Cerebellar nuclear complex (tissue), 1 donor: ENCODE results near the gene DRG2.

ENCODE experiments used
- DNase-seq, 2 experiments: peaks; one replicate each; lab custom pipeline; 2025; lab: John Stamatoyannopoulos, UW

DRG2 gene, protein sequence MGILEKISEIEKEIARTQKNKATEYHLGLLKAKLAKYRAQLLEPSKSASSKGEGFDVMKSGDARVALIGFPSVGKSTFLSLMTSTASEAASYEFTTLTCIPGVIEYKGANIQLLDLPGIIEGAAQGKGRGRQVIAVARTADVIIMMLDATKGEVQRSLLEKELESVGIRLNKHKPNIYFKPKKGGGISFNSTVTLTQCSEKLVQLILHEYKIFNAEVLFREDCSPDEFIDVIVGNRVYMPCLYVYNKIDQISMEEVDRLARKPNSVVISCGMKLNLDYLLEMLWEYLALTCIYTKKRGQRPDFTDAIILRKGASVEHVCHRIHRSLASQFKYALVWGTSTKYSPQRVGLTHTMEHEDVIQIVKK

DNA sequence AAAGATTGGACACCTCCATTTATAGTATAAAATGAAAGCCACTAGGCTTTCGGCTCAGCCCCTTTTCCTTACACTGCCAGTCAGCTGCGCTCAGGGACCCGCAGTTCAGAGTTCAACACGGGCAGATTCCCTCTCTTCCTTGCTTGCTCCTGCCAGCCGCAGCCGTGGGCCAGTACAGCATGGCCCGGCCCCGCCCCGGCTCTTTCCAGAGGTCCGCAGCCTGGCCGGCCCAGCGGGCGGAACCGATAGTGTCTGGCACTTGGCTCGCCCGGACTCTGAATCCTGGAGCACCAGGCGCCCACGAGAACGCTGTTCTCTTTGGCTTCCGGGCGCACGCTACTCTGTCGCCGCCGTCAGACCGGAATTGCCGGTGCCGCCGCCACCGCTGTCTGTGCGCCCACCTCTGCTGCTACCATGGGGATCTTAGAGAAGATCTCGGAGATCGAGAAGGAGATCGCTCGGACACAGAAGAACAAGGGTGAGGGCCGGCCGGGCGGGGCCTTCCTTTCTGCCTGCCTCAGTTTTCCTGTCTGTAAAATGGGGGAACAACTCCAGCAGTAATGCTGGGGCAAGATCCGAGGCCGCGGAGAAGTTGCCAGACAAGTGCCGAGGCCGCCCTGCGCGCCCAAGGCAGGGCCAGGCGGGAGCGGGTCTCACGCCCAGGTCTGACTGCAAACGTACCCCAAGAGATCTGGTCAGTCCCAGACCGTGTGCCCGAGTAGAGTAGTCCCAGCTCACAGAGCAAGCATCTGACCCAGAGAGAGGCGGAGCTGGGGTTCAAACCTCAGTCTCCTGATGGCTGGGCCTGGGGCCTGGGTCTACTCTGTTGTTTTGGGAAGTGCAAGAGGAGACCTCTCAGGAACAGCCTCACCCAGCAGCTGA, at the start of gene DRG2:
DRG2 (plus strand) TSS at position 339 of the 882 bp plus-strand sequence; CDS start at position 415, 76 bp downstream.
- peak in 1 of 2 experiments; percentile 61 for DNase-seq

DNA sequence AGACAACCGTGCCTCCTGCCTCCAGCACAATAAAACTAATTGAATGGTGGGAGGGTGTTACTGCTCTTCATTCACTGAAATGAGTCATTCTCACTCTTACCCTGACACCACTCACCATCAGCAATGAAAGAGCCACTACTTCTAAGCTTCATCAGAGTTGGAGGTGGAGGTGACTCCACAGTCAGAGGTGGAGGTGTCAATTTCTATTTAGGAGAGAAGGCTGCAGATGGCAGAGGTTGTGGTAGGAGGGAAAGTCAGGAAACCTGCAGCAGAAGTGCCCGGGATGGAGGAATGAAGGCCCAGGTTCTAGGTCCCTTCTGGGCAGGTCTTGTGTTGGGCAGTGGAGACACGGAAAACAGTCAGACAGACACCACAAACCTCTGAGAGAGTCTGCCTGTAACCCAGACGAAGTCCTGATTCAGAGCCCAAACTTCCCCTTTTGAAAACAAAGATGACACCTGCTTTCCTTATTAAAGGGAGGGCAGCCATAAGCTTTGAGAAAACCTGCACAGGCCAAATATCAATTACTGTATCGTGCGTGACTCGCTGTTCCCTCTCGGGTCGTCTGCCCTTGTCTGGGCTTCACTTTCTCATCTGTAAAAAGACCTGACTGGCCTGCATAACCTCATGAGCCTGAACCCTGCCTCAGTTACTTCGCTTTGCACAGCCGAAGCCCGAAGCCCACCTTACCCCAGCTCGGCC, 49.4 kb upstream of the DRG2 start:
- DNase-seq: no peak

DNA sequence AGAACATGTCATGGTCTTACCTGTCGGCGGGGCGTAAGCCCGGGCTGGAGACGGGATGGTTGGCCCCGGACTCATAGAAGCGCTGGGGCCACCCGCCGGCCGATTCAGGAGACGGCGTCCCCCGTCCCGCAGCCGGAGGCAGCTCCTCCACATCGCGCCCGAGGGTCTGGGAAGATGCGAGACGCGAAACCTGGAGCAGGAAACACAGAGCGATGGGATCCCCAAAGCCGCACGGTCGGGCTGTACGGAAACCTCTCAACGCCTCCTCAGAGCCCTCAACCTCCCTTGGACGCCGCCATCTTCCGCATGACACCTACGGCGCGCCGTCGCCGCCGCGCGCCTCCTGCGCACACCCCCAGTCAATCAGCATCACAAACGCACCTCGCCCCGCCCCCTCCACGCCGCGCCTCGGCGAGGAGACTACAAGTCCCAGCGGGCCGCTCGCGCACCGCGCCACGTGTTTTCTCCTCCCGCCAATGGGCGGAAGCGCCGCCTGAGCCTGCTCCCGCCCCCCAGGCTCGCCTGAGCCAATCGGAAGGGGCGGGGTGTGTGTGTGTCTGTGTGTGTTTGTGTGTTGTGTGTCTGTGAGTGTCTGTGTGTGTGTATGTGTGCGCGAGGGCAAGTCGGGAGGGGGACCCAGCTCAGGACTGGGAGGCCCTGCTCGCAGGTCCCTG, 48.8 kb upstream of the DRG2 start, which contains the start of the genes ATPAF2 and GID4:
ATPAF2 (minus strand) TSS at position 308 of the 674 bp plus-strand sequence; CDS start at position 153, 155 bp downstream.
GID4 (plus strand) TSS at position 548 of the 674 bp plus-strand sequence; CDS start at position 605, 57 bp downstream.
- peak; percentile 97 to 99 for DNase-seq

DNA sequence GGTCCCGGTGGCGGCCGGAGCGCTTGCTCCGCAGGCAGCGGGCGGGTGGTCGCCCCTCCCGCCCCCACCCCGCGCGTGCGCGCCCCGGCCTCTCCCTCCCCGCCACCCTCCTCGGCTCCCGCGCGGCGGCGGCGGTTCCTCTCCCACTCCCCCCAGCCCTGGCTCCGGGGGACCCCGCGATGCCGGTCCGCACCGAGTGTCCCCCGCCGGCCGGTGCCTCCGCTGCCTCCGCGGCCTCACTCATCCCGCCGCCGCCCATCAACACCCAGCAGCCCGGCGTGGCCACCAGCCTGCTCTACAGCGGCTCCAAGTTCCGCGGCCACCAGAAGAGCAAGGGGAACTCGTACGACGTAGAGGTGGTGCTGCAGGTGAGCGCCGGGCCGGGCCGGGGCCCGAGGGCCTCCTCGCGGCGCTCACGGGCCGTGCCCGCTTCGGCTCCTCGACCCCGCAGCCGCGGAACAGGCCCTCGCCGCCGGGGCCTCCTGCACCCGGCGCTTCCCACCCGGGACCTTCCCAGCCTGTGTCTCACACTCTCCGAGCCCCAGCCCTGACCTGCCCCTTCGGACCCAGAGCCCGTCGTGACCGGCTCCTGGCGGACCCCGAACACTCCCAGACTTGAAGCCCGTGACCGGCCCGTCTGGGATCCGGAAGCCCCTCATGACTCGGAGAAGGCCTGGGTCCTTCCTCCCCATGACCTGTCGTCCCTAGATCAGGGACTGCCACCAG, 48.0 kb upstream of the DRG2 start:
- no peak for DNase-seq

DNA sequence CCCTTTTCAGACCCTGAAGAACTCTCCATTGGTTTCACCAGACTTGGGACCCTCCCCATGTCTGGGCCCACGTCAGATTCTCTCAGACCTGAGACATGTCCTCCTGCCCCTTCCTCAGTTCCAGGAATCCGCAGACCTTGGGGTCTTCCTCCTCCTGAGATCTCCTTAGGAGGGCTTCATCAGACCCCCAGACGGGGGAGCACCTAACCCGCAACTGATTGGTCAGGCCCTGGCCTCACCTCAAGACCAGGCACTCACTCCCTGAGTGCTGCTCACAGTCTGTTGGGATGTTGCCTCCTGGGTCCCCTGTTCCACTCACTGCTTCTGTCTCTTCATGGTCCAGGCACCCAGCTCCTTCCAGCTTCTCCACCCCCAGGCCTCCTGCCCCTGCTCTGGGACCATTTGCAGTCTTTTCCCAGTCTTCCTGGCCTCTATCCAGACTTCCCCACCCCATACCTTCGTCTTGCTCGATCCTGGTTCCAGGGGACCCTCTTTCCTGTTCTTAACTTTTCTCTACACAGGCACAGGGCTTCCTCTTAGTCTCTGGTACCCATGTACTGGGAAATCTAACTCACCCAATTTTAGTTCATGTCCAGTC, 47.4 kb upstream of the DRG2 start:
- DNase-seq: no peak

DNA sequence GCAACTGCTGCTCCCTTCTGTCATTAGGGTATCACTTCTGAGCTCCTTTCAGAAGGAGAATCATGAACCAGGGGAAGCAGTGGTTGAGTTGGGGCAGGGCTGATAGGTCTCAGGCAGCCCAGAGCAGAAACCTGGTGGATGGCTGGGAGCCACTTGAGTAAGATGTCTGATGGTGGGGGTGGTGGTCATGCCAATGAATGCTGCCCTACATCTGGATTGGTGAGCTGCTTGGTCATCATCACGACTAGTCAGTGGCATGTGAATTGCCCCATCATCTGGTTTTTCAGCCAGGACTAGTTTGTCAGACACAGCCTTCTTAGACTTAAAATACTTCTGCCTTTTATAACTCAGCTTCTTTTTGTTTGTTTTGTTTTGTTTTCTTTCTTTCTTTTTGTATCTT, 46.0 kb upstream of the DRG2 start:
- no peak for DNase-seq

DNA sequence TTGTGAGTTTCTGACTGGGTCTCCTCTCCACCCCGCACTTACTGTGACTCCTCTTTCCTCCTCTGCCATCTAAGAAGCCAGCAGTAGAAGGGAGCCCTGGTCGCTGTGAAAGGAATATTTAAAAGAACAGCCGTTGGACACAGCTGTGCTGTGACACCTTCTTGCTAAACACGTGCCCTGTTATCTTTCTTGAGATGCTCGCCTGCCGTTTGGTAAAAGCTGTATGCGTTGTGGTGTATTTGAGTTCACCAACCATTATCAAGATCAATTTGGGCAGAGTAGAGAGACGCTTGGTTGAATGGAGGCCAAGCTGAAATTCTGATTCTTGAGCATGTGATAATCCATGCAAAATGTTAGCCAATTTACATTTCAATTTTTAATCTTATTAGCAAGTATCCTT, 44.8 kb upstream of the DRG2 start:
- no peak for DNase-seq

DNA sequence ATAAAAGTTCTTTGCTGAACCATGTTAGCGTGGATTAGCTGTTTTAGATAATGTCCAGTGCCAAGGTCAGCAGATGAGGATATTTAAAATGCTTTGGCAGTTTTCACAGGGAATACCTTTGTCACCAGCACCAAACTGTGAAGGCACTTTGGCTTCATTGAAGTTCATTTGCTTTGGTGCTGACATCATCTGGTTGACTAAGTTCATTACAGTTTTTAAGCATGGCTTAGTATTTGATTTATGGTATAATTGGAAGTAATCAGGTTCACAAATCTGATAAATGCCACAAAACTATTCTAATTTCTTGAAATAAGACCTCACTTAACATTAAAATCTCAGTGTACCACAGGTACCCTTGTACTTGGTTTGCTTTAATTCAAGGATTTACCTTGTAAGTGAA, 44.3 kb upstream of the DRG2 start:
- no peak for DNase-seq

DNA sequence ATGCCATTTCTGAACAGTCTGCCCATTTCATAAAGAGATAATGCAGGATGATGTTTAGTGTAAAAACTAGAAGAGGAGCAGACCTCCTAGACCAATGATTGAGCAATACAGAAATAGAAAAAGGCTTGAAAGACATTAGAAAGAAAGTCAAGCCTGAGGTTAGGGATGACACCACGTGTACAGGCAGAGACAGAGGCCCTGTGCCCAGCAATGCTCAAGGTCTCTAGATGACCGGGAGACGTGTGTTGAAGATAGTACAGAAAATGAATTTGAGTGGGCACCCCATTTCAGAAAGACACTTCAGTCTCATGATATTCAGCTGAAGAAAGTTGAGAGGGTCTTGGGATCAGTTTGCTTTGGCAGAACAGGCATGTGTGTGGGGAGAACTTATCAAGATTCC, 43.1 kb upstream of the DRG2 start:
- DNase-seq: no peak

DNA sequence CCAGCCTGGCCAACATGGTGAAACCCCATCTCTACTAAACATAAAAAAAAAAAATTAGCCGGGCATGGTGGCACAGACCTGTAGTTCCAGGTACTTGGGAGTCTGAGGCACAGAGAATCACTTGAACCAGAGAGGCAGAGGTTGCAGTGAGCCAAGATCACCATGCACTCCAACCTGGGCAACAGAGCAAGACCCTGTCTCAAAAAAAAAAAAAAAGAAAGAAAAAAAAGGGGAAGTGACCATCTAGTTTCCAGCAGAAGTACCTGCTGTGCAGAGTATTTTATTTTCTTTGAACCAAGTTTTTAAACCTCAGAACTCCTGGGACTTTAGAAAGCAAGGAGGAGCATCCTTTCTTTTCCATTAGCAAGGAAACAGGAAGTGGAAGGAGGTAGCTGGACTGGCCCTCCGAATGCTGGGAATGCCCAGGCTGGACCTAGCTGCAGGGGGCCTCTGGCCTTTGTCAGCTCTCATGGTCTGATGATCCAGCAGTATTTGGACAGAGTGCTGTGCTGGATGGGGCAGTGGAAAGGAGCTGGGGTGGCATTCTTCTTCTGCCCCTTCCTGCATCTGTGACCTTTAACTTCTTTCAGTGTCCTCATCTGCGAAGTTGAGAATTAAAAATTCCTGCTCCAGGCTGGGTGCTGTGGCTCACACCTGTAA, 41.9 kb upstream of the DRG2 start:
- no peak for DNase-seq

DNA sequence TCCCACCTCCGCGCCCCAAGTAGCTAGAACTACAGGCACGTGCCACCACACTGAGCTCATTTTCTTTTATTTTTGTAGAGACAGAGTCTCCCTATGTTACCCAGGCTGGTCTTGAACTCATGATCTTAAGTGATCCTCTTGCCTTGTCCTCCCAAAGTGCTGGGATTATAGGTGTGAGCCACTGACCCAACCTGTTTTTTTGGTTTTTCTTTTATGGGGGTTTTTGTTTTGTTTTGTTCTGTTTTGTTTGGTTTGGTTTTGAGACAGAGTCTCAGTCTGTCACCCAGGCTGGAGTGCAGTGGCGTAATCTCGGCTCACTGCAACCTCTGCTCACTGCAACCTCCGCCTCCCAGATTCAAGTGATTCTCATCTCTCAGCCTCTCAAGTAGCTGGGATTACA, 32.2 kb upstream of the DRG2 start:
- DNase-seq: no peak

DNA sequence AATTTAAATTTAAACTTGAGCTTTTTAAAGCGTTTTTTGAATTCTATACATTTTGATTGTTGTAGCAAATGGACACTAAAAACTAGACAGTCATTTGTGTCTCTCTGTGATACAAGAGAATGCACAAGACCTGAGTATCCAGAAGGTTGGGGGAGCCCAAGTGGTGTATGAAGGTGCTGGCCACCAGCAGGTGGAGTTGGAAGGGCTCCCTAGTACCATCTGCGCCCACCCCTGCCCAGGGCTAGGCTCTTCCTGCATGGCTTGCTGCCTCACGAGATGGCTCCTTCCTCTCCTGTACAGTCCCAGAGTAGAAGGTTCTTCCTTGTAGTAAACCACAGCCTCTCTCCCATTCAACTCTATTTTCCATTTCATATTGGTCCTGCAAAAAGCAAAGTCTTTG, 31.5 kb upstream of the DRG2 start:
- no peak for DNase-seq

DNA sequence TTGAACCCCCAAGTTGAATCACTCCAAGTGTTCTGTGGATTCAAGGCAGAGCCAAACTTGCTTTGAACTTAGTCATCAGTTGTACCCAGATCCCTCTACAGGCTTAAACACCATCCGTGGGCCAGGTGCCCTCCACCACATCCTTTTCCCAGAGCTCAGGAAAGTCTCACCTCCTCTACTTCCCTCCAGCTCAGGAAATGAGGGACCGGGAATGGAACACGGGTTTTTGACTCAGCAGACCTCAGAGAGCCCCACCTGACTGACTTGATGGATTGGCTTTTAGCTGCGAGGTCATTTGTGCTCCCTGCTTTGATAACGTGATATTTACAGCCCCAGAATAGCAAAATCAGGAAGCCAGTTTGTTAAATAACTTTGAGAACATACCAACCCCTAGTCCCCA, 28.5 kb upstream of the DRG2 start:
- DNase-seq: no peak

DNA sequence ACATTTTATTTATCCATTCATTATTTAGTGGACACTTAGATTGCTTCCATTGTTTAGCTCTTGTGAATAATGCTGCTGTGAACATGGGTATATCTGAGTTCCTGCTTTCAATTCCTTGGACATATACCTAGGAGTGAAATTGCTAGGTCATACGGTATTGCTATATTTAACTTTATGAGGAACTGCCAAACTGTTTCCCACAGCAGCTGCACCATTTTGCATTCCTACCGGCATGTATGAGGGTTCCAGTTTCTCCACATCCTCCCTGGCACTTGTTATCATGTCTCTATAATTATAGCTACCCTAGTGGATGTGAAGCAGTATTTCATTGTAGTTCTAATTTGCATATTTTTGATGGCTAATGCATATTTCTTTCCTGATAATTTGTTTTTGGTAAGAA, 23.7 kb upstream of the DRG2 start:
- DNase-seq: no peak

DNA sequence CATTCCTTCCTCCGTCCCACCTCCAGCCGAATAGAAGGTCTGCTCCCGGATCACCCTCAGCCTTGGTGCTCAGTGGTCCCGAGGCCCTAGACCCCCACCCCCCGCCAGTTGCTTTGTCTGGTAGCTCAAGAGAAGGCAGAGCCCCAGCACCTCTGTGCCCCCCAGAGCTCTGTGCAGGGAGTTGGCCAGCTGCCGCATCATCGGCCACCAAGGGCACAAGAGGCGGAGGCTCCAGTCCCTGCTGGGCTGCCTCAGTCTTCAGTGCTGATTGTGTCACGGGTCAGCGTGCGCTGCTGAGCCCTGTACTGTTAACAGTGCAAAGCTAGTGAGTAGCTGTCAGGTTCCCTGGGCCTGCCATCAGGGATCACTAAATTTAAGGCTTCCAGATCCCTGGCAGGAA, 22.2 kb upstream of the DRG2 start:
- DNase-seq: no peak

DNA sequence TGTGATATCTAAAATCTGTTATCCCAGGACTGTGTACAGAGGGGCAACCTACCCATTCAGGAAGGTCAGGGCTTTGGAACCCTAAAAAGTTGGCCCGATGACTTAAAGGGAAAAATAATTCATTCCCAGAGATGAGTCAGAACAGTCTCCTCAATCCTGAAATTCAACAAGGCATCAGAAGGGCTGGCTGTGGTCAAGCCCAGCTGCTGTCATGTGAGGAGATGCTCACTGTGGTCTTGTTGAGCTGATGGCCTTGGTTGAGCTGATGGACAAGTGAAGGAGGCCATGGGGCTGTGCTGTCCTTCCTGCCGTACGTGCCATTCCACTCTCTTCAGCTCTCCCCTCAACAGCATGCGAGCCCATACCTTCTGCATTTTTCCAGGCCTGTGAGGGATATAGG, 20.9 kb upstream of the DRG2 start:
- DNase-seq: no peak

DNA sequence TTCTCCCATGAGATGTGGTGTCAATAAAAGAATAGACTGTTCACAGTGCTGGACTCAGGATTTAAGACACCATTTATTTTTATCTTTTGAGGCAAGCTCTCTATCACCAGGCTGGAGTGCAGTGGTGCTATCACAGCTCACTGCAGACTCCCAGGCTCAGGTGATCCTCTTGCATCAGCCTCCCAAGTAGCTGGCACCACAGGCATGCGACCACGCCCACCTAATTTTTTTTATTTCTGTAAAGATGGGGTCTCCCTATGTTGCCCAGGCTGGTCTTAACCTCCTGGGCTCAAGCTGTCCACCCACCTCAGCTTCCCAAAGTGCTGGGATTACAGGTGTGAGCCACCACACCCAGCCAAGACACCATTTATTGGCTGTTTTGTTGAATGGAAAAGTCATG, 18.6 kb upstream of the DRG2 start:
- no peak for DNase-seq

DNA sequence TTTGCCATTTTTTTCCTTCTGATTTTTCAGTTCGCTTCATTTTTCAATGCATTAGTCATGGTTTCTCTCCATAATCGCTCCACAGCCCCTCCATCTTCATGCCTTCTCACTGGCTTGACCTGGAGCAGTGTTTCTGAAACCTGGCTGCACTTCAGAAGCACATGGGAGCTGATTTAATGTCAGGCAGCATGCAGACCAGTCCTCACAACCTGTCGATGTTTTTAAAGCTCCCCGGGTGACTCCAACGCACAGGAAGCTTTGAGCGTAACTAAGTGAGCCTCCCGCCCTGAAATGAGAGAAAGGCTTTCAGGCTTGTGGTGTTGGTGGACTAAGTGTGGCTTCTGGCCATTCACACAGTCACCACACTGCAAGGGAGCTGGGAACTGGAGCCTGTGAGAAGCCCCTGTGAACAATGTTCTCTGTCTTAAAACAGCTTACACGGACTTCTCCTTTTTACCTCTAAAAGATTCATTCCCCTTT, 16.8 kb upstream of the DRG2 start:
- DNase-seq: no peak

DNA sequence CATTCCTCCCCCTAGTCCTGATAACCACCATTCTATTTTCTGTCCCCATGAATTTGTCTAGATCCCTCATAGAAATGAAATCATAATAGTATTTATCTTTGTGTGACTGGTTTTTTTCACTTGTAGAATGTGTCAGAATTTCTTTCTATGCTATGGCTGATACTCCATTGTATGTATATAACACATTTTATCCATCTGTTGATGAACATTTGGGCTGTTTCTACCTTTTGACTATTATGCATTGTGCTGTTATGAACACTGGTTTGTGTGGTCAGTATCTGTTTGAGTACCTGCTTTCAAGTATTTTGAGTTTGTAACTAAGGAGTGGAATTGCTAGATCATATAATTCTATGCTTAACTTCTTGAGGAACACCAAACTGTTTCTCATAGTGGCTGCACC, 16.0 kb upstream of the DRG2 start:
- DNase-seq: no peak
